ENCODE results near the gene MLLT10. TPM values are rescaled to one million over a fixed set of nuclear protein-coding genes. Genes with fewer than 3 reads are reported as not detected.

MLLT10 gene
- total and polyA plus RNA-seq, 10 of the 15 experiments (the other 5 are each of a cell fraction or from before 2014, with no cell fraction given): 8.7 to 61.1 (median 28.5) TPM

DNA sequence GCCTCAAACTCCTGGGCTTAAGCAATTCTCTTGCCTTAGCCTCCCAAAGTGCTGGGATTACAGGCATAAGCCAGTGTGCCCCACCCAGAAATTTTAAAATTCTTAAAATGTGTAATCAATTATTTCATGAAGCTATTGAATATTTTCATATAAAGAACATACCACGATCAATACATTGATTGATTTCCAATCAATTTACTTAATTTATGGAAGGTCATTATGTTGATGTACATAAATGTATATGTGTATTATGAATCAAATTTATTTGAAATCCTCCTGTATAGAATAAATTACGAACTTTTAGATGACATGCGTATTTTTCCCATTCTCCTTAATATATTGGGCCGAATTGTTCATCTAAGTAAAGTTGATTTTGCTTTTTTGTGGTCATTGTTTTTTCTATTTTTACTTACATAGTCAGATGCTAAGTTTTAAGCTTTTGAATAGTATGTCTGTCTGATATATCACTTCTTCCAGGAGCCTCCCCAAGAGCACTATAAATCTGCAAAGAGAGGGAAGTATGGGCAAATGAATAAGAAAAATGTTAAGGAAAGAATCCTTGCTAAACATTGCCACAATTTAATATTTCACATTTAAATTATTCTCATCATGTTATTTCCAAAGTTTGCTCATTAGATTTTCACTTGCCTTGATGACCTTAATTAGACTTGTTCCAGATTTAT, 43.9 kb upstream of the MLLT10 start:
- FAIRE-seq (no peak), DNase-seq (ENCODE audit: low read depth, low spot score) (no peak), ATAC-seq (no peak)
- Histone ChIP-seq H3K79me2 (ENCODE audit: control insufficient read depth, insufficient read depth, low read length) (no peaks in the 10 kb centered on the region), H3K27ac (ENCODE audit: control insufficient read depth, insufficient read depth) (no peak overlapping the region), H4K20me1 (ENCODE audit: control insufficient read depth, insufficient read depth) (no peaks in the 10 kb centered on the region), H3K4me1 (ENCODE audit: control insufficient read depth, insufficient read depth, low read length) (peaks cover 7% of the 10 kb centered on the region; the same call in 1 of the 2 replicates), H3K27me3 (replicated peaks in 1 of 2; ENCODE audit: control insufficient read depth in 2 of 2, insufficient read depth in 2 of 2, low read length in 1 of 2) (no peaks in the 10 kb centered on the region; a peak in 1 of 4 replicates), H3K4me3 (no peak overlapping the region), H2AFZ (ENCODE audit: control insufficient read depth, low read depth, low read length) (no peak overlapping the region), H3K36me3 (ENCODE audit: control insufficient read depth in 2 of 2, insufficient read depth in 2 of 2, low read length in 1 of 2) (no peaks in the 10 kb centered on the region), H3K9ac (ENCODE audit: control insufficient read depth, insufficient read depth, low read length) (no peak overlapping the region), H3K9me3 (replicated peaks; ENCODE audit: control insufficient read depth, insufficient read depth, low read length) (no peaks in the 10 kb centered on the region), H3K4me2 (ENCODE audit: control insufficient read depth, insufficient read depth) (no peak overlapping the region)
- in situ Hi-C loops (cut with MboI): loop anchor here (25.0 kb wide), 2 partner anchors 203 to 1522 kb away; no protein-coding TSS in a partner anchor
- BruUV-seq (replicated peaks): no TSS peak
- ChIA-PET SMC1A (ENCODE audit: uncharacterized antibody, unreplicated experiment) (interaction anchor here (0.6 kb wide), 1 partner anchor 257 kb away, joined by 3 read pairs; no protein-coding TSS in a partner anchor), RAD21 (ENCODE audit: unreplicated experiment) (interaction anchor here (0.6 to 1.0 kb wide), 2 partner anchors 100 to 215 kb away, joined by 3 read pairs; no protein-coding TSS in a partner anchor), POLR2A (no interaction called here), CTCF (interaction anchor here (4.3 kb wide), 1 partner anchor 211 kb away, joined by 16 read pairs; no protein-coding TSS in a partner anchor)
- TF ChIP-seq YBX1 (IDR thresholded peaks at IDR 0.05) (no peak), MEF2B (IDR thresholded peaks at IDR 0.05; ENCODE audit: partially characterized antibody, poor library complexity, severe bottlenecking) (no peak), POLR2AphosphoS5 (IDR thresholded peaks at IDR 0.05; ENCODE audit: low read length) (no peak), NR2F1 (conservative IDR thresholded peaks at IDR 0.05) (no peak)
- TF ChIP-seq, protein P1, sequence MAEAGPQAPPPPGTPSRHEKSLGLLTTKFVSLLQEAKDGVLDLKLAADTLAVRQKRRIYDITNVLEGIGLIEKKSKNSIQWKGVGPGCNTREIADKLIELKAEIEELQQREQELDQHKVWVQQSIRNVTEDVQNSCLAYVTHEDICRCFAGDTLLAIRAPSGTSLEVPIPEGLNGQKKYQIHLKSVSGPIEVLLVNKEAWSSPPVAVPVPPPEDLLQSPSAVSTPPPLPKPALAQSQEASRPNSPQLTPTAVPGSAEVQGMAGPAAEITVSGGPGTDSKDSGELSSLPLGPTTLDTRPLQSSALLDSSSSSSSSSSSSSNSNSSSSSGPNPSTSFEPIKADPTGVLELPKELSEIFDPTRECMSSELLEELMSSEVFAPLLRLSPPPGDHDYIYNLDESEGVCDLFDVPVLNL (IDR thresholded peaks at IDR 0.05; ENCODE audit: low read depth, low read length): no peak
- TF ChIP-seq, protein P2, sequence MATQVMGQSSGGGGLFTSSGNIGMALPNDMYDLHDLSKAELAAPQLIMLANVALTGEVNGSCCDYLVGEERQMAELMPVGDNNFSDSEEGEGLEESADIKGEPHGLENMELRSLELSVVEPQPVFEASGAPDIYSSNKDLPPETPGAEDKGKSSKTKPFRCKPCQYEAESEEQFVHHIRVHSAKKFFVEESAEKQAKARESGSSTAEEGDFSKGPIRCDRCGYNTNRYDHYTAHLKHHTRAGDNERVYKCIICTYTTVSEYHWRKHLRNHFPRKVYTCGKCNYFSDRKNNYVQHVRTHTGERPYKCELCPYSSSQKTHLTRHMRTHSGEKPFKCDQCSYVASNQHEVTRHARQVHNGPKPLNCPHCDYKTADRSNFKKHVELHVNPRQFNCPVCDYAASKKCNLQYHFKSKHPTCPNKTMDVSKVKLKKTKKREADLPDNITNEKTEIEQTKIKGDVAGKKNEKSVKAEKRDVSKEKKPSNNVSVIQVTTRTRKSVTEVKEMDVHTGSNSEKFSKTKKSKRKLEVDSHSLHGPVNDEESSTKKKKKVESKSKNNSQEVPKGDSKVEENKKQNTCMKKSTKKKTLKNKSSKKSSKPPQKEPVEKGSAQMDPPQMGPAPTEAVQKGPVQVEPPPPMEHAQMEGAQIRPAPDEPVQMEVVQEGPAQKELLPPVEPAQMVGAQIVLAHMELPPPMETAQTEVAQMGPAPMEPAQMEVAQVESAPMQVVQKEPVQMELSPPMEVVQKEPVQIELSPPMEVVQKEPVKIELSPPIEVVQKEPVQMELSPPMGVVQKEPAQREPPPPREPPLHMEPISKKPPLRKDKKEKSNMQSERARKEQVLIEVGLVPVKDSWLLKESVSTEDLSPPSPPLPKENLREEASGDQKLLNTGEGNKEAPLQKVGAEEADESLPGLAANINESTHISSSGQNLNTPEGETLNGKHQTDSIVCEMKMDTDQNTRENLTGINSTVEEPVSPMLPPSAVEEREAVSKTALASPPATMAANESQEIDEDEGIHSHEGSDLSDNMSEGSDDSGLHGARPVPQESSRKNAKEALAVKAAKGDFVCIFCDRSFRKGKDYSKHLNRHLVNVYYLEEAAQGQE (IDR thresholded peaks at IDR 0.05; ENCODE audit: low read depth, low read length): no peak
- intact Hi-C loops (cut with micrococcal nuclease; ENCODE audit: unreplicated experiment): loop anchor here (10.0 kb wide), 1 partner anchor 825 kb away; the partner anchor contains the start of gene COMMD3
- 70% methylated on average over 4 of the region's 4 CpGs for WGBS (ENCODE audit: insufficient coverage, insufficient replicate concordance, low lambda C conversion rate, missing lambda C conversion rate)

Data from GM12878 (cell line).